SU-DHL-6 (cell line): ENCODE results near the gene DNAJC9.

Experiments
- EZH2phosphoT487 ChIP-seq: fragments of 200-600 bp; sonication (generic), shearing (Covaris generic); conservative IDR thresholded peaks from 2 replicates; pipeline ENCODE4 v1.6.1; 2018; ENCODE audit warnings: mild to moderate bottlenecking, antibody characterized with exemption, low read length, moderate library complexity, mixed read lengths
- TF ChIP-seq, protein P1 (sequence below): fragments of 200-600 bp; sonication (generic); IDR thresholded peaks from one replicate; pipeline ENCODE4 v1.5.1; 2017; ENCODE audit warnings: antibody characterized with exemption, mild to moderate bottlenecking, low read length, moderate library complexity; ENCODE audit not compliant: insufficient read depth, poor library complexity, severe bottlenecking

DNA sequence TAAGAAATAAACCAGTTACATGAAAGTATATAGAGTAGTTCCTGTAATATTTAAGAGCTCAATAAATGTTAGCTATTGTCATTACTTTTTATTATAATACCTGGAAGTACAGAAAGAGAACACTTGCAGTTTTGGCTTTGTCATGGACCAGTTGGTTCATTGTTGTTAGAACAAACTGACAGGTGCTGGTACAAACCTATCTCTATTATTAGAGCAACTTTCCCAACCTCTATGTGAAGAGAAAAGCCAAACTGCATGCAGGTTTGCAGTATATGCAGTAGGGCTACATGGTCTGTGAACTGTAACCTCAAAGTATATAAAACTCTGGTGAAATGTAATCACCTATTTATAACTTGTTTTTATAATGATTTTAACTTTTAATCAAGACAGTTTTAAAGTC is 20.4 kb downstream of the DNAJC9 start:
- TF ChIP-seq, protein P1, sequence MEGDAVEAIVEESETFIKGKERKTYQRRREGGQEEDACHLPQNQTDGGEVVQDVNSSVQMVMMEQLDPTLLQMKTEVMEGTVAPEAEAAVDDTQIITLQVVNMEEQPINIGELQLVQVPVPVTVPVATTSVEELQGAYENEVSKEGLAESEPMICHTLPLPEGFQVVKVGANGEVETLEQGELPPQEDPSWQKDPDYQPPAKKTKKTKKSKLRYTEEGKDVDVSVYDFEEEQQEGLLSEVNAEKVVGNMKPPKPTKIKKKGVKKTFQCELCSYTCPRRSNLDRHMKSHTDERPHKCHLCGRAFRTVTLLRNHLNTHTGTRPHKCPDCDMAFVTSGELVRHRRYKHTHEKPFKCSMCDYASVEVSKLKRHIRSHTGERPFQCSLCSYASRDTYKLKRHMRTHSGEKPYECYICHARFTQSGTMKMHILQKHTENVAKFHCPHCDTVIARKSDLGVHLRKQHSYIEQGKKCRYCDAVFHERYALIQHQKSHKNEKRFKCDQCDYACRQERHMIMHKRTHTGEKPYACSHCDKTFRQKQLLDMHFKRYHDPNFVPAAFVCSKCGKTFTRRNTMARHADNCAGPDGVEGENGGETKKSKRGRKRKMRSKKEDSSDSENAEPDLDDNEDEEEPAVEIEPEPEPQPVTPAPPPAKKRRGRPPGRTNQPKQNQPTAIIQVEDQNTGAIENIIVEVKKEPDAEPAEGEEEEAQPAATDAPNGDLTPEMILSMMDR, result no peak
- TF ChIP-seq EZH2phosphoT487, result no peak
